HG02759 (cell line): ENCODE data around the gene COL16A1.

Source experiments
- ATAC-seq: cut with Tn5 transposase; IDR thresholded peaks from one replicate; pipeline ENCODE4 v1.9.1; 2021; ENCODE audit warnings: mild to moderate bottlenecking, moderate library complexity; ENCODE audit not compliant: unreplicated experiment

The COL16A1 gene

GRCh38 chr1:31703431-31704270, at the start of gene COL16A1:
Gene COL16A1, minus strand, starts transcription at chr1:31704017. Its CDS starts 1,824 bp downstream, at chr1:31702193.
- ATAC-seq, result no peak

GRCh38 chr1:31752952-31753475, 49.2 kb upstream of the COL16A1 start:
- ATAC-seq, result no peak

GRCh38 chr1:31752258-31752657, 48.4 kb upstream of the COL16A1 start:
- ATAC-seq, result no peak

- no peak for ATAC-seq
Observed at GRCh38 chr1:31751822-31752241, 48.0 kb upstream of the COL16A1 start.

- no peak for ATAC-seq
Observed at GRCh38 chr1:31750858-31751510, 47.2 kb upstream of the COL16A1 start.

GRCh38 chr1:31749785-31750735, 46.2 kb upstream of the COL16A1 start:
- ATAC-seq, result no peak

GRCh38 chr1:31748365-31748764, 44.5 kb upstream of the COL16A1 start:
- no peak for ATAC-seq

- no peak for ATAC-seq
Observed at GRCh38 chr1:31747304-31747703, 43.5 kb upstream of the COL16A1 start.

GRCh38 chr1:31746687-31747086, 42.9 kb upstream of the COL16A1 start:
- no peak for ATAC-seq

- ATAC-seq, result no peak
Observed at GRCh38 chr1:31745946-31746670, 42.3 kb upstream of the COL16A1 start.

GRCh38 chr1:31745096-31745945, 41.5 kb upstream of the COL16A1 start:
- no peak for ATAC-seq

GRCh38 chr1:31744165-31744888, 40.5 kb upstream of the COL16A1 start:
- no peak for ATAC-seq

- no peak for ATAC-seq
Observed at GRCh38 chr1:31742462-31743212, 38.8 kb upstream of the COL16A1 start.

GRCh38 chr1:31739346-31739745, 35.5 kb upstream of the COL16A1 start:
- no peak for ATAC-seq

- no peak for ATAC-seq
Observed at GRCh38 chr1:31736675-31737074, 32.9 kb upstream of the COL16A1 start.

GRCh38 chr1:31735571-31735970, 31.8 kb upstream of the COL16A1 start:
- no peak for ATAC-seq

GRCh38 chr1:31734582-31735107, 30.8 kb upstream of the COL16A1 start:
- ATAC-seq, result no peak
